HG03025 (cell line): Measurements from ENCODE around the gene CAMTA2.

ENCODE experiments used
- ATAC-seq: cut with Tn5 transposase; IDR thresholded peaks from one replicate; pipeline ENCODE4 v1.9.1; 2021; ENCODE audit warnings: mild to moderate bottlenecking, moderate library complexity; ENCODE audit not compliant: unreplicated experiment, low FRiP score

CAMTA2 gene

DNA sequence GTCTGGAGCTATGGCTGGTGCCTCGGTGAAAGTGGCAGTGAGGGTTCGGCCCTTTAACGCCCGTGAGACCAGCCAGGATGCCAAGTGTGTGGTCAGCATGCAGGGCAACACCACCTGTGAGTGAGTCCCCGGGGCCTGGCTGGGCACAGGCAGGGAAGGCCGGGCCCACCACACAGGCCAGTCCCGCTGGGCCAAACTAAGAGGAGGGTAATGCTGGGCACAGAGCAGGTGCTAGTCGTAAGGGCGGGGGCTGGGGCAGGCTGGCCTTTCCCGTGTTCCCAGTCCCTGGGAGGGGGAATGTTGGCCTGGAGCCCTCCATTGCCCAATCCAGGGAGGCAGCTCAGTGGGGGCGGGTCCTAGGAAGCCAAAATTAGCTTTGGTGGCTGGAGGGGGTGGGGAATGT is 12.8 kb upstream of the CAMTA2 start:
- ATAC-seq: no peak

DNA sequence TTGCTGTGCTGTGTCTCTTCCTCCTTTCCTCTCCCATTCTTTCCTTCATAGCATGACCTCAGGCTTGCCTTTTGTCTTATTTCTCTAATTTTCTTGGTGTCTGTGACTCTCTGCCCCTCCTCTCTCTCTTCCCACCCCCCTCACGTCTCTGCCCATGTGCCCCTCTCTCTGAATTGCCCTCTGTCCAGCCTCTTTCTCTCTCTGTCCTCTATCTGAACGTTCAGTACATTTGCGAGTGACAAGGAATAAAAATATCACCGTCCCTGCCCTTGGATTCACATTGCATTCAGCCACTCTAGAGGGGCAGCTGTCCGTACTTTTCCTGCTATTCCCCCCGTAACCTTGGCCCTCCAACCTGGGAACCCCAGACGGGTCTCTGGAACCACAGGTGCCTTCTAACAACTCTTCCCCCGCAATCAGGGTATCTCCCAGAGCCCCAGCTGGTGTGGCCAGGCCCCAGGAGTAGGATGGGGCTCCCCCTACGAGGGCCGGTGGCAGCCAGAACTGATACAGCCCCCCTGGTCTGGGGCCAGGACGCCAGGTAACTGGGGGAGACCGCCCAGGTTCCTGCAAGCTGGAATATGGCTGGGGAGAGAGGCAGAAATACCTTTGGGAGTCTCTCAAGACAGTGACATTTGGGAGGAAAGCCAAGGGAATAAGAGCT is 12.1 kb upstream of the CAMTA2 start:
- no peak for ATAC-seq

DNA sequence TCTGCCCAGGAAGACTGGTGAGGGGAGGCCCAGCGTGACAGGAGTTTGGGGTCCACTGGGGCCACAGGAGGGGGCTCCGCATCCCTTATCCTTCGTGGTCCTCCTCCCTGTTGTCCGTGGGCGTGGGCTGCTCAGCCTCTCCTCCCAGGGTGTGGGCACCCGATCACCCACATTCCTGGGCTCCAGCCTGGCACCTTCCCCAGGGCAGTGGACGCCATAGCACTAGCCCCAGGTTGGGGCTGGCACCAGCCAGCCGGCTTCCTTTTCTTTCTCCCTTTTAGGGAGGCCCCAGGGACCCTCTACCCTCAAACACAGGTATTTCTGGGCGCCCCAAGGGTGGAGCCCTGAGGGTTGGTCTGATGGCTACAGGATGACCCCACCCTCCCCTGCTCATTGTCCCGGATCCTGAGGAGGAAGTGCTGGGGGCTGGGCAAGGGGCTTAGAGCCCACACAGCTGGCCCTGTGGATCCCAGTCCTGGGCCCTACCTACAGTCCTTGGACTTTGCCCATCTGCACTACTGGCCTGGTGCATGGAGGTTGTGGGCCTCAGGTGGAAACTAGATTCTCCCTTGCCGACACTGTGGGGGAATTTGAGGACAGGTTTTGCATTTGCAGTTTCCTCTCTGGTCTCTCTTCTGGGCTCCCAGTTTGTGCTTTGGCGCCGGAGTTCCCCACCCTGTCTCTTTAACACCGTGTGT is 11.4 kb upstream of the CAMTA2 start:
- ATAC-seq: no peak

DNA sequence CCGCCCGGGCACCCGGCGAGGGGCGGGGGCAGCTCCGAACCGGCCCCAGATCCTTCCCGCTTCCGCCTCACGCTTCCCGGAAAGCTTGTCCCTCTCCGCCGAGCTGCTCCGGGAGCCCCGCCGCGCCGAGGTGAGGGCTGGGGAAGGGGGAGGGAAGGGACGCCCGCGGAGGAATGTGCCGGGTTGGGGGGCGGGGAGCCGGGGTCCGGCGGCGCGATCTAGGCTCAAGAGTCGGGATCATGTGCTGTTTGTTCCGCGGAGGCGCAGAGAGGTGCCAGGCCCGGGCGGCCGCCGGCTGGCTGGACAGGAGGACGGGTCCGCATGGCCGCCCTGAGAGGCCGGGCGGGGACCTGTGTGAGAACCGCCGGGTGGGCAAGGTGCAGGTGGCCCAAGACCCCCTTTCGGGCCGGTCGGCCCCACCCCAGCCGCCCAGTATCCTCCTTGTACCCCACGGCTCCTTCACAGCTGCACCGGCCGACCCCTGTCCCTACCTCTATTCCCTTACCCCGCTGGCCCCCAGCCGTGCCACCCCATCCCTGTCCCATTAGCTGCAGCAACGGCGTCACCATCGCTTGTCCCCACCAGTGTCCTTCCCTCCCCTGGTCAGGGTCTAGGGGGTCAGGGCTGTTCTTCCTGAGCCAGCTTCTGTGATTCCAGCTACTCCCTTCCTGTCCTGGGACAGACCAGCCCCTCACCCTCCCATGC is 10.7 kb upstream of the CAMTA2 start:
- ATAC-seq: peak; percentile 11

DNA sequence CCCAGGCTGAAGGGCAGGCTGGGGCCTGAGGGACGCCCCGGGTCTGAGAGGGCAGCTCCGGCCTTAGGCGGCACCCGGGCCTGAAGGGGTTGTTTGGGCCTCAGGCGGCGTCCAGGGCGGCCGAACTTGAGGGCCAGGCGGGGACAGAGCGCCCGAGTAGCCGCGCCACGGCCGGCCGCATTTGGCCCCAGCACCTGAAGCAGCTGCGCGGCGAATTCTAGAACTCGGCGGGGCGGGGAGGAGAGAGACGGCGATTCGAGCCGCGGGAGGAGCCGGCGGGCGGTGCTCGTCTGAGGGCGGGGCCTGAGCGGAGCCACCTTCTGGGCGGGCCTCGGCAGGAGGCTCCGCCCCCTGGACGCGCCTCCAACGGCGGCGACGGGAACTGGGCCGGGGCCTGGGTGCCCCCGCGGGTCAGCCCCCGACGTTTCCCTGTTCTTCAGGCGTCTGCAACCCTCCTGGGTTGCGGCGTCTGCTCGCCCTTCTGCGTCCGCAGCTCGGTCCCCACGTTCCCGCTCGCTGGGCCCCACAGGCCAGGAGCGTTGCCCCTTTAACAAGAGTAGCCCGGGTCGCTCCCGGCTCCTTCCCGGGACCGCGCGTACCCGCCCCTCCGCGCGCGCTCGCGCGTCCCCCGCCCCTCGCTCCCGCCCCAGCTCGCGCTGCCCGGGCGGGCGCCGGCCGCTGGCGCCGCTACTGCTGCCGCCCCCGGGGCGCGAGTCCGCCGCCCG is 10.0 kb upstream of the CAMTA2 start, which contains the start of the genes INCA1 and KIF1C:
INCA1 (minus strand) TSS at position 221 of the 725 bp plus-strand sequence. CDS start 3,085 bp downstream, outside the sequence.
KIF1C (plus strand) TSS at position 649 of the 725 bp plus-strand sequence. CDS start 2,297 bp downstream, outside the sequence.
- ATAC-seq: peak; percentile 70

DNA sequence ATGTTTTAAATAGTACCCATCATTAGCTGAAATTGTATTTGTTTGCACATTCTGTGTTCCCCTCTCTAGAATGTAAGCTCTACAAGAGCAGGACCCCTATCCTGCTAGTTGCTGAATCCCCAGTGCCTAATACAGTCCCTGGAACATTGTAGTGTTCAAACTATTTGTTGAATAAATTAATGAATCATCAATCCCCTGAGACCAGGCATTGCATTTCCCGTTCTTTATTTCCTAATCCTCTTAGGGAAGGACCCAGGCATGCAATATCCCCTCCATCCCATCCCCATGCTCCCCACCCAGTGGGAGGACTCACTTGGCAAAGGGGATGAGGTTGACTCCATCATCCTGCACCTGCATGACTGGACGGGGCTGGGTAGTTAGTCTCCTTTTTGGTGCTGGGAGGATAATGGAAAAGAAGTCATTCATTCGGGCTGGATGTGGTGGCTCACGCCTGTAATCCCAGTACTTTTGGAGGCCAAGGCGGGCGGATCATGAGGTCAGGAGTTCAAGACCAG is 6.7 kb upstream of the CAMTA2 start:
- no peak for ATAC-seq

GRCh38 chr17:4987767-4988567 is 492 bp upstream of the CAMTA2 start:
- ATAC-seq: no peak

GRCh38 chr17:4986403-4986802 is 1.1 kb downstream of the CAMTA2 start:
- no peak for ATAC-seq

- no peak for ATAC-seq
These were observed 5.2 kb downstream of the CAMTA2 start for GRCh38 chr17:4982305-4982704.

GRCh38 chr17:4980644-4981216 is 6.7 kb downstream of the CAMTA2 start:
- no peak for ATAC-seq

DNA sequence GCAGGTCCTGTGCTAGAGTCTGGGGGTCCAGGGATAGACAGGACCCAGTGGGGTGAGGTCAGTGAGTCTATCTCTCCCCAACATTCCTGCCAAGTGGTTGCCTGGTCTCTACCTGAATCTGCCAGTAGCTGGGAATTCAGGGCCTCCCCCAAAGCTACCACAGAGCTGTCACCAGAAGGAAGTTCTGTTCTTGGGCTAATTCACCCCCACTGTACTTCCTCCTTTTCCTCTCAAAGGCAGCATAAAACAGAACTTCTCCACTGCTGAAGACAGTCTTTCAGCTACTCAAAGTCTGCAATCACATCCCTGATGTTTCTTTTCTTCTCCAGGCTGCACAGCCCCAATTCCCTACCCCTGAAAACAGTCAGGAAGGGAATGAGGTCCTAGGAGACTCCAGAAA is 8.7 kb downstream of the CAMTA2 start:
- ATAC-seq: no peak

DNA sequence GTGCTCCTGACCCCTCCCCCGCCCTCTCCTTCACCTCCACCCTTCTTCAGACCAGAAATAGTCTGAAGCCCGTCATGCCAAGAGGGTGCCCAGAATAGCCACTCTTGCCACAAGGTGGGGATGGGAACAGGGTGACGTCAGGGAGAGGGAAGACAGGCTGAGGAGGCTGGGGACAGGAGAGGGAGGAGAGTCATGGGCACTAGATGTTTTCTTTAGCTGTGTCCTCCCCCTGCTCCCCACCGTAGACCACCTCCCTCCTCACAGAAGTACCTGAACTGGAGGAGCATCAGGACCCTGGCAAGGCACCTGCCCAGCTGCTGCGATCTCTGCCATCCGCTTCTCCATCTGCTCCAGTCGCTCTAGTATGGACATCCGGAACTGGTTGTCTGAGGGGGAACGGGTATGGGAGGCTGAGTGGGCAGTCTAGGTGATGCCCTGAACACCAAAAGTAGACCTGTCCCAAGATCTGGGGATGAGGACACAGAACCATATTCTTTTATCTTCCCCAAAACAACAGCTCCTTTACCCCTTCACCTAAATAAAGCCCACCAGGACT is 13.3 kb downstream of the CAMTA2 start:
- ATAC-seq: no peak

- no peak for ATAC-seq
These were observed 14.0 kb downstream of the CAMTA2 start for GRCh38 chr17:4973256-4974114.

- ATAC-seq: no peak
These were observed 14.7 kb downstream of the CAMTA2 start for GRCh38 chr17:4972752-4973151.

- ATAC-seq: no peak
These were observed 15.2 kb downstream of the CAMTA2 start for GRCh38 chr17:4972322-4972721.

DNA sequence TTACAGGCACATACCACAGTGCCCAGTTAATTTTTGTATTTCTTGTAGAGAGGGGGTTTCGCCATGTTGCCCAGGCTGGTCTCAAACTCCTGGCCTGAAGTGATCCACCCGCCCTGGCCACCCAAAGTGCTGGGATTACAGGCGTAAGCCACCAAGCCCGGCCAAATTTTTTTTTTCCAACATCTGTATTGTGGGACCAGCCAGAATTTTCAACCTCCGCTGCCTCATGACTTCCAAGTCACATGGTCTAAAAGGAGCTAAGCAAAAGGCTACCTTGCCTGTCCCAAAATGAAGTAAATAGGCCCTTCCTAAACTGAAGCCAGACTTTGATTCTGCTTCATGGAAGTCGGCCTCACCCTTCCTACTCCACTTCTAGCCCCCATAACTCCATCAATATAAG is 15.6 kb downstream of the CAMTA2 start:
- ATAC-seq: no peak

DNA sequence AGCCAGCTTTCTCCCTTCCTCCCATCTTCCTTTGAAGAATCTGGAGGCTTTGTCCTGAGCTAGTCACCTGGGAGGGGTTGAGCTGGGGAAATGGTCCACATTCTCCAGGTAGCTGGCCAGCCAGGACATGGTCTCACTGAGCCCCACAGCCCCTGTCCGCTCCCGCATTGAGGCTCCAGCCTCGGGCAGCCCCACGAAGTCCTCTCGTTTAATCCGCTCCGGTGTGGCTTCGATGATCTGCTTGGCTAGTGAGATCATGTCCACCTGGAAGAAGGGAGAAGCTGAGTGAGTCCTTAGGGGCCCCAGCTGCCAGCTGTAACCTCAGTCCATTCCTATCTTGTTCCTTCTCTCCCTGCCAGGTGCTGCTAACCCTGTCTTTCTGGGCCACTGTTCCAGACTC is 17.2 kb downstream of the CAMTA2 start:
- ATAC-seq: no peak

- ATAC-seq: no peak
These were observed 17.8 kb downstream of the CAMTA2 start for GRCh38 chr17:4969551-4970173.
